Testis (tissue), 2 donors: ENCODE data around the gene TXNDC16.

ENCODE experiments used
- CTCF ChIP-seq, 3 experiments: fragments of 450-650 bp in 2 of 3; fragments of 200-600 bp in 1 of 3; sonication (generic) in 1 of 3; IDR thresholded peaks; one replicate each; pipeline ENCODE4 v1.5.1; 2016 to 2019; ENCODE audit warnings: antibody characterized with exemption in 3 of 3, mild to moderate bottlenecking in 2 of 3, moderate library complexity in 1 of 3
- POLR2A ChIP-seq: fragments of 450-650 bp; IDR thresholded peaks from one replicate; pipeline ENCODE4 v1.6.1; 2017; ENCODE audit warnings: antibody characterized with exemption, mild to moderate bottlenecking, moderate library complexity

DNA sequence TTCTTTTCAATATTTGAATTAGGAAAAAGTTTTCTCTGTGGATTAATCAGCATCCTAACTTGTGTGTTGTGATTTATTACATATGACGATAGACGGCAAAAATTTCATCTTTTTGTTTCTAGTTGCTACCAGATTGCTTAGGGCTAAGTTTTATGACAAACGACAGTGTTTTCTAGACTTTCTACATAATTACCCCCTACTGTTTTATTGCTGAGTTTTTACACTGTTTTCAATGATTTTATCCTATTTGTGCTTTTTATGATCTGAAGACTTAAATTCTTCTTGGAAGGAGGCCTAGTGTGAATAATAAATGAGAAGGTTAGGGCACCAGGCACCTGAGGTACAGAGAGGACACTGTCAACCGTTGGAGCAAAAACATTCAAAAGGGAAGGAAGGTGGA, 88.1 kb downstream of the TXNDC16 start:
- TF ChIP-seq CTCF (IDR thresholded peaks at IDR 0.05): no peak
- TF ChIP-seq POLR2A: no peak
